OCI-LY7 (cell line): ENCODE data around the gene STXBP2. TPM values are rescaled to one million over a fixed set of nuclear protein-coding genes. Genes with fewer than 3 reads are reported as not detected.

Experiments
- BruUV-seq: library from RNA; stranded (reverse); fragments of 400-500 nt; replicated peaks from 2 replicates; lab custom pipeline; 2021; lab: Mats Ljungman, UMichigan
- CTCF ChIA-PET: fragments of 300-600 bp; sonication (Branson Sonifier 250); formaldehyde crosslinking; loops from one replicate; lab custom pipeline; 2022; ENCODE audit warnings: antibody characterized with exemption; ENCODE audit not compliant: unreplicated experiment; lab: Charles Lee
- POLR2A ChIA-PET: fragments of 300-600 bp; sonication (Branson Sonifier 250); formaldehyde crosslinking; loops from one replicate; lab custom pipeline; 2022; ENCODE audit warnings: antibody characterized with exemption; lab: Charles Lee
- DNase-seq: peaks from one replicate; pipeline ENCODE4 v3.0.0-alpha.2; 2015; ENCODE audit warnings: low spot score
- H2AFZ ChIP-seq: fragments of 200-600 bp; sonication (generic), shearing (Covaris generic); 2 replicates; pipeline ENCODE4 v1.6.1; 2014; ENCODE audit warnings: mild to moderate bottlenecking, antibody characterized with exemption, low read length, moderate library complexity
- H3K27ac ChIP-seq: fragments of 200-600 bp; sonication (generic); 2 replicates; pipeline ENCODE4 v1.5.1; 2014; ENCODE audit warnings: mixed run types, low read depth, mild to moderate bottlenecking, moderate library complexity, low read length, inconsistent platforms; ENCODE audit not compliant: poor library complexity, severe bottlenecking
- H3K36me3 ChIP-seq: fragments of 200-600 bp; sonication (generic); 2 replicates; pipeline ENCODE4 v1.6.1; 2014; ENCODE audit warnings: mild to moderate bottlenecking, antibody characterized with exemption, low read length, moderate library complexity, mixed read lengths; ENCODE audit not compliant: insufficient read depth
- H3K4me1 ChIP-seq: fragments of 200-600 bp; sonication (generic); 2 replicates; pipeline ENCODE4 v1.5.1; 2014; ENCODE audit warnings: mild to moderate bottlenecking, low read length; ENCODE audit not compliant: insufficient read depth, poor library complexity, severe bottlenecking
- H3K4me2 ChIP-seq: fragments of 200-600 bp; sonication (generic); 2 replicates; pipeline ENCODE4 v1.6.1; 2014; ENCODE audit warnings: mild to moderate bottlenecking, low read length
- H3K4me3 ChIP-seq: fragments of 200-600 bp; sonication (generic); 2 replicates; pipeline ENCODE4 v1.5.1; 2014; ENCODE audit warnings: mild to moderate bottlenecking, low read depth, low read length; ENCODE audit not compliant: poor library complexity, severe bottlenecking
- H3K79me2 ChIP-seq: fragments of 200-600 bp; sonication (generic); 2 replicates; pipeline ENCODE4 v1.6.1; 2016; ENCODE audit warnings: low read depth, mild to moderate bottlenecking, low read length, moderate library complexity, mixed read lengths; ENCODE audit not compliant: insufficient read depth
- H3K9me2 ChIP-seq: fragments of 200-600 bp; sonication (generic); 2 replicates; pipeline ENCODE4 v1.6.1; 2016; ENCODE audit warnings: mild to moderate bottlenecking, low read length, mixed read lengths; ENCODE audit not compliant: insufficient read depth
- H3K9me3 ChIP-seq: fragments of 200-600 bp; sonication (generic); 2 replicates; pipeline ENCODE4 v1.6.1; 2014; ENCODE audit warnings: mild to moderate bottlenecking, mixed run types, low read length, mixed read lengths
- H4K20me1 ChIP-seq: fragments of 200-600 bp; sonication (generic); 2 replicates; pipeline ENCODE4 v1.6.1; 2014; ENCODE audit warnings: mild to moderate bottlenecking, antibody characterized with exemption, low read length, moderate library complexity, mixed read lengths; ENCODE audit not compliant: insufficient read depth
- CTCF ChIP-seq: fragments of 200-600 bp; sonication (generic); conservative IDR thresholded peaks from 2 replicates; pipeline ENCODE4 v1.5.1; 2014; ENCODE audit warnings: mild to moderate bottlenecking, antibody characterized with exemption, low read length, moderate library complexity, mixed read lengths
- EZH2phosphoT487 ChIP-seq: fragments of 200-600 bp; sonication (generic); IDR thresholded peaks from 2 replicates; pipeline ENCODE4 v1.6.1; 2018; ENCODE audit warnings: low read depth, borderline replicate concordance, mild to moderate bottlenecking, mixed run types, antibody characterized with exemption, low read length, moderate library complexity, mixed read lengths
- intact Hi-C: fragments of 100-400 bp; cut with micrococcal nuclease; formaldehyde crosslinking; loops from one replicate; pipeline ENCODE4 v1.10.0; 2022; ENCODE audit not compliant: unreplicated experiment
- total RNA-seq, 2 experiments: library from RNA; depleted of rRNA in 1 of 2; stranded (reverse); fragments of >200 nt in 1 of 2; shearing (Covaris generic) in 1 of 2; gene quantifications; 2 replicates each; pipeline ENCODE4 v1.2.3, GENCODE V29; 2014 to 2022

STXBP2 gene
- total RNA-seq, 2 experiments from 2014 or later = 43.0 to 138 TPM

GRCh38 chr19:7618771-7619510 lies 18.0 kb upstream of the STXBP2 start:
- Histone ChIP-seq H4K20me1 (no peaks in the 10 kb centered on the region), H3K9me2 (no peaks in the 10 kb centered on the region), H2AFZ (no peak overlapping the region), H3K4me3 (no peak overlapping the region), H3K36me3 (peaks cover 32% of the 10 kb centered on the region), H3K79me2 (no peaks in the 10 kb centered on the region), H3K27ac (no peak overlapping the region), H3K9me3 (no peaks in the 10 kb centered on the region), H3K4me2 (no peak overlapping the region), H3K4me1 (no peaks in the 10 kb centered on the region)
- no peak for DNase-seq
- ChIA-PET POLR2A (no interaction called here), CTCF (no interaction called here)
- BruUV-seq = no TSS peak
- intact Hi-C loops = no loop called here
- TF ChIP-seq EZH2phosphoT487 (no peak), CTCF (no peak)

- BruUV-seq = no TSS peak
- Histone ChIP-seq H4K20me1 (no peaks in the 10 kb centered on the region), H3K27ac (no peak overlapping the region), H3K4me3 (no peak overlapping the region), H3K4me1 (no peaks in the 10 kb centered on the region), H2AFZ (no peak overlapping the region), H3K36me3 (peaks cover 32% of the 10 kb centered on the region), H3K79me2 (no peaks in the 10 kb centered on the region), H3K9me2 (no peaks in the 10 kb centered on the region), H3K4me2 (no peak overlapping the region), H3K9me3 (no peaks in the 10 kb centered on the region)
- ChIA-PET POLR2A (no interaction called here), CTCF (no interaction called here)
- TF ChIP-seq EZH2phosphoT487 (no peak), CTCF (no peak)
- intact Hi-C loops = no loop called here
- DNase-seq = no peak
Measured at GRCh38 chr19:7619671-7620441, 17.1 kb upstream of the STXBP2 start.
